Ammon's horn (tissue), 1 donor: ENCODE measurements around the gene SH3GL3.

Experiments used
- DNase-seq: peaks from one replicate; pipeline ENCODE4 v3.0.0-alpha.2; 2016; ENCODE audit warnings: low spot score

SH3GL3 gene

GRCh38 chr15:83446904-83447709 is at the start of gene SH3GL3:
Gene SH3GL3 (plus strand): TSS chr15:83447341. CDS start chr15:83447534, 193 bp downstream.
- peak; percentile 96 for DNase-seq

- peak; percentile 23 for DNase-seq
These were observed 48.5 kb upstream of the SH3GL3 start for GRCh38 chr15:83398626-83399025.

GRCh38 chr15:83404121-83404520 is 43.0 kb upstream of the SH3GL3 start:
- peak; percentile 14 for DNase-seq

- DNase-seq: no peak
These were observed 36.6 kb upstream of the SH3GL3 start for GRCh38 chr15:83410532-83410931.

- no peak for DNase-seq
These were observed 34.0 kb upstream of the SH3GL3 start for GRCh38 chr15:83413054-83413719.

GRCh38 chr15:83422081-83422480 is 25.1 kb upstream of the SH3GL3 start:
- no peak for DNase-seq

- no peak for DNase-seq
These were observed 24.6 kb upstream of the SH3GL3 start for GRCh38 chr15:83422541-83422940.

GRCh38 chr15:83424101-83424500 is 23.0 kb upstream of the SH3GL3 start:
- DNase-seq: no peak

GRCh38 chr15:83430441-83430840 is 16.7 kb upstream of the SH3GL3 start:
- no peak for DNase-seq

GRCh38 chr15:83431521-83431920 is 15.6 kb upstream of the SH3GL3 start:
- DNase-seq: no peak

- no peak for DNase-seq
These were observed 11.9 kb upstream of the SH3GL3 start for GRCh38 chr15:83435202-83435601.

- no peak for DNase-seq
These were observed 11.4 kb upstream of the SH3GL3 start for GRCh38 chr15:83435782-83436181.

GRCh38 chr15:83436513-83437158 is 10.5 kb upstream of the SH3GL3 start:
- DNase-seq: peak; percentile 71

GRCh38 chr15:83443076-83443847 is 3.9 kb upstream of the SH3GL3 start:
- DNase-seq: no peak

- DNase-seq: peak; percentile 40
These were observed 2.2 kb upstream of the SH3GL3 start for GRCh38 chr15:83444936-83445335.

GRCh38 chr15:83445643-83446042 is 1.5 kb upstream of the SH3GL3 start:
- peak; percentile 17 for DNase-seq

GRCh38 chr15:83446417-83446816 is 724 bp upstream of the SH3GL3 start:
- DNase-seq: no peak

- peak; percentile 62 for DNase-seq
These were observed 2.1 kb downstream of the SH3GL3 start for GRCh38 chr15:83449250-83449671.

- DNase-seq: no peak
These were observed 2.9 kb downstream of the SH3GL3 start for GRCh38 chr15:83449937-83450506.

- no peak for DNase-seq
These were observed 10.0 kb downstream of the SH3GL3 start for GRCh38 chr15:83457149-83457548.

- DNase-seq: no peak
These were observed 11.2 kb downstream of the SH3GL3 start for GRCh38 chr15:83458381-83458780.

GRCh38 chr15:83462026-83462425 is 14.9 kb downstream of the SH3GL3 start:
- no peak for DNase-seq
